ENCODE measurements around the gene DENND1B.
A peak's percentile ranks its signal among the peaks of the same experiment; 100 is the strongest.

DNA sequence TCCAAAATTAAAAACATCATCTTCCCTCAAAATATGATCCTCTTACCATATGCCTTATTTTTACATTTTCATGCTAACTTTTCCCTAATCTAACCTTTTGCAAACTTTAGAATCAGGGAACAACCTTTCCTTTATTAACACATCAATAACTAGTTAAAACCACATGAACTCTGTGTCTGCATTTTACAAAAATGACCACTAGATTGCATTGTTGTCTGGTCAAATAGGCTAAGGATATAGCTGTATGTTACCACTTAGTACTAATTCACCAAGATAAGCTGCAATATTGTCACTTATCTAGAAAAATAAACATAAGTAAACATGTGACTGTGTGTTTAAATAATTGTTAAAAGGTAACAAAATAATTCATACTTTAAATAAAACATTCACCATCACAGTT lies 82.3 kb downstream of the DENND1B start:
- TF ChIP-seq, protein P1, sequence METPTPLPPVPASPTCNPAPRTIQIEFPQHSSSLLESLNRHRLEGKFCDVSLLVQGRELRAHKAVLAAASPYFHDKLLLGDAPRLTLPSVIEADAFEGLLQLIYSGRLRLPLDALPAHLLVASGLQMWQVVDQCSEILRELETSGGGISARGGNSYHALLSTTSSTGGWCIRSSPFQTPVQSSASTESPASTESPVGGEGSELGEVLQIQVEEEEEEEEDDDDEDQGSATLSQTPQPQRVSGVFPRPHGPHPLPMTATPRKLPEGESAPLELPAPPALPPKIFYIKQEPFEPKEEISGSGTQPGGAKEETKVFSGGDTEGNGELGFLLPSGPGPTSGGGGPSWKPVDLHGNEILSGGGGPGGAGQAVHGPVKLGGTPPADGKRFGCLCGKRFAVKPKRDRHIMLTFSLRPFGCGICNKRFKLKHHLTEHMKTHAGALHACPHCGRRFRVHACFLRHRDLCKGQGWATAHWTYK (CRISPR knock-in tag; IDR thresholded peaks at IDR 0.05) = no peak
- TF ChIP-seq, protein P2, sequence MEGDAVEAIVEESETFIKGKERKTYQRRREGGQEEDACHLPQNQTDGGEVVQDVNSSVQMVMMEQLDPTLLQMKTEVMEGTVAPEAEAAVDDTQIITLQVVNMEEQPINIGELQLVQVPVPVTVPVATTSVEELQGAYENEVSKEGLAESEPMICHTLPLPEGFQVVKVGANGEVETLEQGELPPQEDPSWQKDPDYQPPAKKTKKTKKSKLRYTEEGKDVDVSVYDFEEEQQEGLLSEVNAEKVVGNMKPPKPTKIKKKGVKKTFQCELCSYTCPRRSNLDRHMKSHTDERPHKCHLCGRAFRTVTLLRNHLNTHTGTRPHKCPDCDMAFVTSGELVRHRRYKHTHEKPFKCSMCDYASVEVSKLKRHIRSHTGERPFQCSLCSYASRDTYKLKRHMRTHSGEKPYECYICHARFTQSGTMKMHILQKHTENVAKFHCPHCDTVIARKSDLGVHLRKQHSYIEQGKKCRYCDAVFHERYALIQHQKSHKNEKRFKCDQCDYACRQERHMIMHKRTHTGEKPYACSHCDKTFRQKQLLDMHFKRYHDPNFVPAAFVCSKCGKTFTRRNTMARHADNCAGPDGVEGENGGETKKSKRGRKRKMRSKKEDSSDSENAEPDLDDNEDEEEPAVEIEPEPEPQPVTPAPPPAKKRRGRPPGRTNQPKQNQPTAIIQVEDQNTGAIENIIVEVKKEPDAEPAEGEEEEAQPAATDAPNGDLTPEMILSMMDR (IDR thresholded peaks at IDR 0.05 in 2 of 3, conservative IDR thresholded peaks at IDR 0.05 in 1 of 3; ENCODE audit: insufficient read depth in 2 of 3, low read depth in 1 of 3, low read length in 3 of 3) = peak in 2 of 3 experiments; percentile 25 to 60; a peak in 3 of 6 replicates
- TF ChIP-seq GABPA (tag; conservative IDR thresholded peaks at IDR 0.05; ENCODE audit: low read depth) (no peak), SIX5 (IDR thresholded peaks at IDR 0.05; ENCODE audit: borderline replicate concordance in 1 of 2, insufficient read depth in 1 of 2, low read depth in 1 of 2, low read length in 2 of 2) (no peak), HDGF (IDR thresholded peaks at IDR 0.05) (no peak), CC2D1A (IDR thresholded peaks at IDR 0.05) (no peak), ZNF174 (CRISPR knock-in tag; IDR thresholded peaks at IDR 0.05) (no peak), TRIM24 (IDR thresholded peaks at IDR 0.05) (no peak), NFRKB (IDR thresholded peaks at IDR 0.05; ENCODE audit: low read depth) (no peak), RBM14 (IDR thresholded peaks at IDR 0.05; ENCODE audit: borderline replicate concordance, insufficient read depth, low read depth, low read length) (no peak)
